Left lobe of liver (tissue), 2 donors: ENCODE data around the gene DEXI. TPM values are rescaled to one million over a fixed set of nuclear protein-coding genes. Genes with fewer than 3 reads are reported as not detected.

Experiments used
- ATAC-seq: fragments of 200-7000 bp; cut with Tn5 transposase; one replicate; pipeline ENCODE4 v1.9.1; 2020; ENCODE audit warnings: mild to moderate bottlenecking, moderate library complexity
- DNase-seq: peaks from one replicate; pipeline ENCODE4 v3.0.0-alpha.2; 2020; ENCODE audit warnings: low spot score
- total RNA-seq: library from RNA; stranded (reverse); gene quantifications from one replicate; pipeline ENCODE4 v1.2.1, GENCODE V29; 2021
- donor health status: DM: no; HTN: no; CAD: no; lungs with moderate emphysema.
- donor health status: DM: no; HTN: yes; CAD: no.

Gene DEXI
- 66.8 TPM for total RNA-seq

- DNase-seq (peak; percentile 98), ATAC-seq (peak; percentile 69)
Measured at GRCh38 chr16:10942352-10943063, at the start of gene DEXI. DEXI (minus strand) TSS chr16:10942468; CDS start chr16:10942005, 463 bp downstream.

- DNase-seq, result no peak
- ATAC-seq, result no peak
Measured at GRCh38 chr16:10990378-10990777, 48.1 kb upstream of the DEXI start.

GRCh38 chr16:10989559-10989958 is 47.3 kb upstream of the DEXI start:
- ATAC-seq, result no peak
- no peak for DNase-seq

- ATAC-seq, result no peak
- no peak for DNase-seq
Measured at GRCh38 chr16:10988879-10989278, 46.6 kb upstream of the DEXI start.

GRCh38 chr16:10988164-10988803 is 46.0 kb upstream of the DEXI start:
- DNase-seq (no peak), ATAC-seq (no peak)

- DNase-seq (no peak), ATAC-seq (no peak)
Measured at GRCh38 chr16:10987361-10988163, 45.3 kb upstream of the DEXI start.

- ATAC-seq (no peak), DNase-seq (no peak)
Measured at GRCh38 chr16:10984509-10984908, 42.2 kb upstream of the DEXI start.

- DNase-seq, result no peak
- ATAC-seq, result no peak
Measured at GRCh38 chr16:10983159-10983558, 40.9 kb upstream of the DEXI start.

GRCh38 chr16:10982465-10983150 is 40.3 kb upstream of the DEXI start:
- DNase-seq (no peak), ATAC-seq (no peak)

- DNase-seq (no peak), ATAC-seq (no peak)
Measured at GRCh38 chr16:10981697-10982216, 39.5 kb upstream of the DEXI start.

GRCh38 chr16:10980813-10981212 is 38.5 kb upstream of the DEXI start:
- no peak for DNase-seq
- no peak for ATAC-seq

- peak; percentile 98 for ATAC-seq
Measured at GRCh38 chr16:10979717-10980601, 37.7 kb upstream of the DEXI start.

GRCh38 chr16:10978871-10979446 is 36.7 kb upstream of the DEXI start:
- ATAC-seq, result no peak
- no peak for DNase-seq

More at GRCh38 chr16:10979717-10980601, 37.7 kb upstream of the DEXI start:
- peak; percentile 91 for DNase-seq

- ATAC-seq (no peak), DNase-seq (no peak)
Measured at GRCh38 chr16:10978124-10978523, 35.9 kb upstream of the DEXI start.

- ATAC-seq (no peak), DNase-seq (no peak)
Measured at GRCh38 chr16:10976634-10977033, 34.4 kb upstream of the DEXI start.

GRCh38 chr16:10972819-10973464 is 30.7 kb upstream of the DEXI start:
- DNase-seq (no peak), ATAC-seq (no peak)

- no peak for ATAC-seq
- DNase-seq, result no peak
Measured at GRCh38 chr16:10972108-10972818, 30.0 kb upstream of the DEXI start.

GRCh38 chr16:10971560-10971961 is 29.3 kb upstream of the DEXI start:
- no peak for DNase-seq

More at GRCh38 chr16:10971560-10971961, 29.3 kb upstream of the DEXI start:
- peak; percentile 92 for ATAC-seq
